Measurements from ENCODE around the gene SDK2.

Gene SDK2

GRCh38 chr17:73609060-73609459 is 35.2 kb downstream of the SDK2 start:
- no peak for DNase-seq

GRCh38 chr17:73605444-73605843 is 38.8 kb downstream of the SDK2 start:
- no peak for DNase-seq

- DNase-seq, result no peak
Measured at GRCh38 chr17:73604476-73604875, 39.8 kb downstream of the SDK2 start.

- no peak for DNase-seq
Measured at GRCh38 chr17:73603971-73604370, 40.3 kb downstream of the SDK2 start.

GRCh38 chr17:73600103-73600871 is 44.0 kb downstream of the SDK2 start:
- DNase-seq, result no peak

GRCh38 chr17:73599599-73599998 is 44.6 kb downstream of the SDK2 start:
- no peak for DNase-seq

GRCh38 chr17:73598212-73598611 is 46.0 kb downstream of the SDK2 start:
- no peak for DNase-seq

- DNase-seq, result no peak
Measured at GRCh38 chr17:73595931-73596330, 48.3 kb downstream of the SDK2 start.

- DNase-seq, result no peak
Measured at GRCh38 chr17:73595479-73595878, 48.8 kb downstream of the SDK2 start.

GRCh38 chr17:73595068-73595467 is 49.2 kb downstream of the SDK2 start:
- DNase-seq, result no peak

- no peak for DNase-seq
Measured at GRCh38 chr17:73594598-73594997, 49.6 kb downstream of the SDK2 start.

- no peak for DNase-seq
Measured at GRCh38 chr17:73594025-73594424, 50.2 kb downstream of the SDK2 start.

GRCh38 chr17:73593249-73593965 is 50.8 kb downstream of the SDK2 start:
- no peak for DNase-seq

GRCh38 chr17:73592501-73592961 is 51.7 kb downstream of the SDK2 start:
- DNase-seq, result no peak

- no peak for DNase-seq
Measured at GRCh38 chr17:73592079-73592415, 52.2 kb downstream of the SDK2 start.

- peak; percentile 58 for DNase-seq
Measured at GRCh38 chr17:73591296-73592078, 52.8 kb downstream of the SDK2 start.

GRCh38 chr17:73589363-73589980 is 54.8 kb downstream of the SDK2 start:
- DNase-seq, result no peak

- no peak for DNase-seq
Measured at GRCh38 chr17:73588891-73589290, 55.4 kb downstream of the SDK2 start.

GRCh38 chr17:73588301-73588846 is 55.9 kb downstream of the SDK2 start:
- no peak for DNase-seq

- no peak for DNase-seq
Measured at GRCh38 chr17:73586921-73587602, 57.2 kb downstream of the SDK2 start.

GRCh38 chr17:73586275-73586832 is 57.9 kb downstream of the SDK2 start:
- DNase-seq, result no peak

- DNase-seq, result no peak
Measured at GRCh38 chr17:73585583-73585982, 58.7 kb downstream of the SDK2 start.

Measured in activated CD4-positive, alpha-beta T cell treated with anti-CD3 and anti-CD28 coated beads, Interleukin-2, Interleukin-6, amounts not matched to agents 100 ng/mL and 50 ng/mL, durations not matched to agents 16 hours and 8 hours (primary cell).